RWPE2 (cell line): ENCODE results near the gene HPS5.

Source experiments
- ATAC-seq: fragments of 200-7000 bp; cut with Tn5 transposase; 3 replicates; pipeline ENCODE4 v1.9.1; 2021; ENCODE audit warnings: low read depth
- DNase-seq: peaks from one replicate; pipeline ENCODE4 v3.0.0-alpha.2; 2020; ENCODE audit warnings: low spot score
- H3K27ac ChIP-seq: fragments of 450-650 bp; 2 replicates; pipeline ENCODE4 v1.5.1; 2017; ENCODE audit warnings: mild to moderate bottlenecking; ENCODE audit not compliant: poor library complexity, severe bottlenecking
- H3K27me3 ChIP-seq: fragments of 250-450 bp; sonication (Bioruptor Pico); 2 replicates; pipeline ENCODE4 v1.5.1; 2021; ENCODE audit warnings: mild to moderate bottlenecking, moderate library complexity; ENCODE audit not compliant: insufficient read depth, poor library complexity, severe bottlenecking
- H3K36me3 ChIP-seq: fragments of 250-450 bp; sonication (Bioruptor Pico); 2 replicates; pipeline ENCODE4 v1.5.1; 2020; ENCODE audit warnings: low read depth, mild to moderate bottlenecking, moderate library complexity
- H3K4me1 ChIP-seq: fragments of 250-450 bp; sonication (Bioruptor Pico); 2 replicates; pipeline ENCODE4 v1.5.1; 2021; ENCODE audit warnings: mild to moderate bottlenecking, moderate library complexity; ENCODE audit not compliant: insufficient read depth, poor library complexity, severe bottlenecking
- H3K4me3 ChIP-seq: fragments of 250-450 bp; sonication (Bioruptor Pico); 2 replicates; pipeline ENCODE4 v1.5.1; 2021; ENCODE audit warnings: mild to moderate bottlenecking, moderate library complexity; ENCODE audit not compliant: severe bottlenecking
- H3K9me3 ChIP-seq: fragments of 250-450 bp; sonication (Bioruptor Pico); 2 replicates; pipeline ENCODE4 v1.5.1; 2021; ENCODE audit warnings: mild to moderate bottlenecking, moderate library complexity; ENCODE audit not compliant: severe bottlenecking
- TF ChIP-seq, protein P1 (sequence below): fragments of 450-650 bp; IDR thresholded peaks from one replicate; pipeline ENCODE4 v1.5.1; 2017; ENCODE audit warnings: mild to moderate bottlenecking, moderate library complexity; ENCODE audit not compliant: poor library complexity, severe bottlenecking

Gene HPS5

DNA sequence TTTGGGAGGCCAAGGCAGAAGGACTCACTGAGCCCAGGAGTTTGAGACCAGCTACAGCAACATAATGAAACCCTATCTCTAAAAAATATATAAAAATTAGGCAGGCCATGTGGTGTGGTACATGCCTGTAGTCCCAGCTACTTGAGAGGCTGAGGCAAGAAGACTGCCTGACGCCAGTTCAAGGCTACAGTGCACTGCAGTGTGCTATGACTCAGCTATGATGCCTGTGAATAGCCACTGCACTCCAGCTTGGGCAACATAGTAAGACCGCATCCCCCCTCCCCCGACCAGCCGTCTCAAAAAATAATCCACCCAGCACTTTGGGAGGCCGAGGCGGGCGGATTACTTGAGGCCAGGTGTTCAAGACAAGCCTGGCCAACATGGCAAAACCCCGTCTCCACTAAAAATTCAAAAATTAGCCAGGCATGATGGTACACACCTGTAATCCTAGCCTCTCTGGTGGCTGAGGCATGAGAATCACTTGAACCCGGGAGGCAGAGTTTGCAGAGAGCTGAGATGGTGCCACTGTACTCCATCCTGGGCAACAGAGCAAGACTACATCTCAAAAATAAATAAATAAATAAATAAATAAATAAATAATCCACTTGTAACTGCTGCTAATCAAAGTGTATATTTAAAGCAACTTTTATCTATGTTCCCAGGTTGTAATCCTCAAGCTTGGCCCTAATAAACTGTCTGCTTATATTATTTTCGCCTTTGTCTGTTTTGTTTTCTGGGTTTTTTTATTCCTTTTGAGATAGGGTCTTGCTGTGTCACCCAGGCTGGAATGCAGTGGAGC is 7.8 kb downstream of the HPS5 start:
- Histone ChIP-seq H3K4me3 (no peak overlapping the region), H3K4me1 (peaks cover 17% of the 10 kb centered on the region), H3K27ac (peak overlapping the region; percentile 87), H3K27me3 (no peaks in the 10 kb centered on the region), H3K9me3 (no peaks in the 10 kb centered on the region), H3K36me3 (peaks cover 29% of the 10 kb centered on the region)
- ATAC-seq = no peak
- DNase-seq = no peak
- TF ChIP-seq, protein P1, sequence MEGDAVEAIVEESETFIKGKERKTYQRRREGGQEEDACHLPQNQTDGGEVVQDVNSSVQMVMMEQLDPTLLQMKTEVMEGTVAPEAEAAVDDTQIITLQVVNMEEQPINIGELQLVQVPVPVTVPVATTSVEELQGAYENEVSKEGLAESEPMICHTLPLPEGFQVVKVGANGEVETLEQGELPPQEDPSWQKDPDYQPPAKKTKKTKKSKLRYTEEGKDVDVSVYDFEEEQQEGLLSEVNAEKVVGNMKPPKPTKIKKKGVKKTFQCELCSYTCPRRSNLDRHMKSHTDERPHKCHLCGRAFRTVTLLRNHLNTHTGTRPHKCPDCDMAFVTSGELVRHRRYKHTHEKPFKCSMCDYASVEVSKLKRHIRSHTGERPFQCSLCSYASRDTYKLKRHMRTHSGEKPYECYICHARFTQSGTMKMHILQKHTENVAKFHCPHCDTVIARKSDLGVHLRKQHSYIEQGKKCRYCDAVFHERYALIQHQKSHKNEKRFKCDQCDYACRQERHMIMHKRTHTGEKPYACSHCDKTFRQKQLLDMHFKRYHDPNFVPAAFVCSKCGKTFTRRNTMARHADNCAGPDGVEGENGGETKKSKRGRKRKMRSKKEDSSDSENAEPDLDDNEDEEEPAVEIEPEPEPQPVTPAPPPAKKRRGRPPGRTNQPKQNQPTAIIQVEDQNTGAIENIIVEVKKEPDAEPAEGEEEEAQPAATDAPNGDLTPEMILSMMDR = no peak

- H3K4me3 ChIP-seq = no peak overlapping the region
- H3K27ac ChIP-seq = peak overlapping the region; percentile 87
- H3K9me3 ChIP-seq = no peaks in the 10 kb centered on the region
- peaks cover 23% of the 10 kb centered on the region for H3K4me1 ChIP-seq
- H3K36me3 ChIP-seq = peaks cover 42% of the 10 kb centered on the region
- TF ChIP-seq, protein P1 = no peak
- H3K27me3 ChIP-seq = no peaks in the 10 kb centered on the region
- no peak for DNase-seq
- peak; percentile 95 for ATAC-seq
Measured at GRCh38 chr11:18312663-18313420, 9.1 kb downstream of the HPS5 start.

DNA sequence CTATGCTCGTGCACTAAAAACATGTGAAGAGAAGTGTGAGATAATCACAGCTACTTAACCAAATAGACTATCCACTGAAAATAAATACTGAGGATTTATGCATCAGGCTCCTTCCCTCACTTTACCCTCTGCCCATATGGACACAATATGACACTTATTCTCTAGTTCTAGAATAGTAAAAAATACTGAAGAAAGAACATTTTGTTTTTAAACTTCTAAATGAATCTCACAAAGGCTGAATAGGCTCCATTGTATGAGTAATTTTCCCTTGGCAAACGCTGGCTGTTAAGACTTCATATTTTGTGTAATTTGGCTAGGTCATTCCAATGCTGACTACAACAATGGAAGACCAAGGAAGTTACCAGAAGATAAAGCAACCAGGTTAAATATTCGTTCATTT is 9.9 kb downstream of the HPS5 start:
- TF ChIP-seq, protein P1 = no peak
- peak overlapping the region; percentile 87 for H3K27ac ChIP-seq
- no peaks in the 10 kb centered on the region for H3K27me3 ChIP-seq
- DNase-seq (no peak), ATAC-seq (no peak)
- H3K36me3 ChIP-seq = peaks cover 43% of the 10 kb centered on the region
- no peak overlapping the region for H3K4me3 ChIP-seq
- H3K9me3 ChIP-seq = no peaks in the 10 kb centered on the region
- H3K4me1 ChIP-seq = peaks cover 30% of the 10 kb centered on the region

GRCh38 chr11:18310800-18311340 is 11.1 kb downstream of the HPS5 start:
- ATAC-seq (no peak), DNase-seq (no peak)
- H3K27me3 ChIP-seq = no peaks in the 10 kb centered on the region
- H3K9me3 ChIP-seq = no peaks in the 10 kb centered on the region
- H3K36me3 ChIP-seq = peaks cover 54% of the 10 kb centered on the region
- no peak overlapping the region for H3K4me3 ChIP-seq
- H3K4me1 ChIP-seq = peaks cover 30% of the 10 kb centered on the region
- H3K27ac ChIP-seq = no peak overlapping the region
- TF ChIP-seq, protein P1 = no peak
